ENCODE measurements around the gene LRRC63.
"Not testable (repeated sequence)": the region's sequence is repeated elsewhere in the genome, so short reads cannot be mapped to it uniquely, and the experiment has no call there.

LRRC63 gene, protein sequence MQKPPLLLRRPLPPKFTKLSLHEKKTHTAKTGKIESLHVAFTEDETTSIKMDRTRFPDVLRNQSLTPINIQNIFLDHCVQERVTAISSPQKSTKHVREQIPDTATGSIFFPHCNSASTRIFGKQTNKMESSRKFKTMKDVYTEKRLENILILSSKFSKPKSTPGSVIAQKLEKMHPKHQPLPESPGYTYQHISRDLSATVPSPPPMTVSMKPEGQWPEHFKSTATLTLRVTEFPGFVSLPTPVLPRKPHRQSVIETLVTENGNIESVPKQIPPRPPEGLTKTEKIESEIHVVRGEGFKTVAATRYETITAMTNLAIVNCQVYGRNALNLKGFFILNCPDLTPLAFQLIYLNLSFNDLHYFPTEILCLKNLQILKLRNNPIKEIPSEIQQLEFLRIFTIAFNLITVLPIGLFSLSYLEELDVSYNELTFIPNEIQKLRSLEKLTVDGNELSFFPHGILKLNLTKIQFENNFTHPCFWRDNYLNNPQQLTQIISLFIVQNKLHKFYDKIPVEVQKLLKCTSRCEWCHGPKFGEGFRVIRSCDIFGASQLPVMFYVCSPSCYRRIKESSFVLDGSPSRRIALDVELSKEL

DNA sequence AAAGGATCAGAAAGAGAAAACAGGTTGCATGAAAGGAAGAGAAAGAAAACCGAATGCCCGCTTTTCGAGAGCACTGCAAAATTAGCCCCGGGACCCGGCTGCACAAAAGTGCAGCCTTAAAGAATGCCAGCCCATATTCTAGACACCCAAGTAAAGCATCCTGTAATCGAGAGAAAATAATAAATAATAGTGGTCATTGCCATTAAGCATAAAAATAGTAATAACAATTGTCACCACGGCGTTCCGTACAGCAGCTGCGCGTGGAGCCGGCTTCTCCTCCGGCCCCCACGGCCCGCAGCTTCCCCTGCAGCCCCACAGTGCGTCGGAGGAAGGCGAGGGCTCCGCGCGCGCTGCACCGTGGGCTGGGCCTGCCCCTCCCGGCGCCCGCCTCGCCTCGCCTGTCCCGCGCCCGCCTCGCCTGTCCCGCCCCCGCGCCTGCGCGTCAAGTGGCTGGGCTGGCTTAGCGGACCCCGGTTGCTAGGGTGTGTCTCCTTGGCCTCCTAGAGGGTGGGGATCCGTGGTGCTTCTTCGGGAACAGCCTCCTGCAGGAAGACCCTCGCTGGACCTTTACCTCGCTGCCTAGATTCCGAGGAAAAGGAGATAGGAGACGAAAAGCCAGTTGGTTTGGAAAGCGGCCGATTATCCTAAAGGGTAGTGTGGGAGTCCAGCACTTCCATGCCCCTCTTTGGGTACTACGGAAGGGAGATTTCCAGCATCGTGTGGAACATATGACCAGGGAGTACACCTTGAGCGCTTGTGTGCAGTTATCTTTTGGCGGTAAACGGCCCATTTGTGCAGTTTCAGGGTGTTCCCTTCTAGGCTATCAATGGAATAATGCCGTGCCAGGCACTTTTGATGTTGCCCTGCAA is at the start of gene LRRC63:
Gene LRRC63, plus strand, starts transcription at position 446 of the 869 bp plus-strand sequence. CDS start 1,107 bp downstream, outside the sequence.
- DNase-seq (ENCODE audit: low spot score), result peak; percentile 34

DNA sequence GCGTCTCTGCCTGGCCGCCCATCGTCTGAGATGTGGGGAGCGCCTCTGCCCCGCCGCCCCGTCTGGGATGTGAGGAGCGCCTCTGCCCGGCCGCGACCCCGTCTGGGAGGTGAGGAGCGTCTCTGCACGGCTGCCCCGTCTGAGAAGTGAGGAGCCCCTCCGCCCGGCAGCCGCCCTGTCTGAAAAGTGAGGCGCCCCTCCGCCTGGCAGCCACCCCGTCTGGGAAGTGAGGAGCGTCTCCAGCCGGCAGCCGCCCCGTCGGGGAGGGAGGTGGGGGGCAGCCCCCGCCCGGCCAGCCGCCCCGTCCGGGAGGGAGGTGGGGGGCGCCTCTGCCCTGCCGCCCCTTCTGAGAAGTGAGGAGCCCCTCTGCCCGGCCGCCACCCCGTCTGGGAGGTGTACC is 49.0 kb upstream of the LRRC63 start:
- not testable (repeated sequence) for DNase-seq (ENCODE audit: low spot score)

DNA sequence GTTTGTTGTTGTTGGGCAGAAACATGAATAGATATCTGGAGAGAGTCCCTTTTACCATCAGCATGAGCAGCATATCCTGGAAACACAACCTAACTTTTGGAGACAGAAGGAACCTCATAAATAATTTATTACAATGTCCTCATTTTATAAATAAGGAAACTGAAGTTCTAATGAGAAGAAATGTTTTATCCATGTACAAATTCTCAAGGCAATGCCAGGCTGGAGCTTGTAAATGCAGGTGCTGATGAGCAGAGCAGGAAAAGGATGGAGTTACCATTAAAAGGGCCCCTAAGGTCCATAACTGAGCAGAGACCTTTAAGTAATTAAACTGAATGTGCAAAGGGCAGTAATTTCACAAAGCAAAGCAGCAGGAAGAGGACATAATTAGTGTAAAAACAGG is 47.1 kb upstream of the LRRC63 start:
- DNase-seq (ENCODE audit: low spot score), result no peak

DNA sequence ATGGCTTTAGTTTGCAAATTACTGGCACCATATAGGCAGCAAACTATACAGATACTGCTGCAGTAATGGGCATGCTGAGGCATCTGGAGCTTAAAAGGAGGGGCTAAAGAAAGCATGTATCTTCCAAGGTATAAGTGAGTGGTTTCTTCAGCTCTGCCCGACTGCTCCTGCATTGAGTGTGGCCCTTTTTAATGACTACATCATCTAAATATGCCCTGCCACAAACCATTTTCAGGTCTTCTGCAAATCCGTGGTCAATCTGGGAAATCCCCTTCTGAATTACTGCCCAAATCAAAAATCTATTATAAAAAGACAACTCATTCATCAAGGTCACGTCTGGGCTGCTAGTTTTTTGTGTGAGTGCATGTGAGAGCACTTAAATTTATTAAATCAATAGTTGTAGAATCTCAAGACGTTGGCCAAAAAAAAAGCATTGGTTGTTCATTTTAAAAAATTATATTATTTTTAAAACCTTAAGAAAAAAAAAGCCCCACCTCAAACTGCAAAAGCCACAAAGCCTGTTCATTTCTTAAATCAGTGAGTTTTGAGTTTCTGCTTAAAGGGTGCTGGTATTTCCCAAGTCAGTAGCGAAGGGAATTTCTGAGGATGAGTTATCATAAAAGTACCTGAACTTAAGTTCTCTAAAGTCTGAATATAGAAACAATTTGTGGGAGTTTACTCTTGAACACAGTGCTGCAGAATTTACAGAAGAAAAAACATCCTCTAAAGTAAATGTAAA is 46.1 kb upstream of the LRRC63 start:
- DNase-seq (ENCODE audit: low spot score), result no peak

DNA sequence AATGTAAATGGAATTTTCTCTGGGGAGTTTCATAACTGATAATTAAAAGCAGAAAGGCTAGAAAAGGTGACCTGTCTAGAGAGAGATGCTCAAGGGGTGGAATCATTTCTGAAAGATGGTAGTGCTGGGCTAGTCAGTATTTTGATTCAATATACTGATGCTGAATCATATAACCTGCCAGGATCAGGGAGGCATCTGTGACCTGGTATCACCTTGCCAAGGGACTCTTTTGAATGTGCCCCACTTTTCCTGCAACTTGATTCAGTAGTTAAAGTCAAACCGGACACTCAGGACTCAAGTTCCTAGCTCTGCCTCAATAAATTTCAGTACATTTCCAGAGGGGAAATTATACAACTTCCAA is 45.5 kb upstream of the LRRC63 start:
- no peak for DNase-seq (ENCODE audit: low spot score)

DNA sequence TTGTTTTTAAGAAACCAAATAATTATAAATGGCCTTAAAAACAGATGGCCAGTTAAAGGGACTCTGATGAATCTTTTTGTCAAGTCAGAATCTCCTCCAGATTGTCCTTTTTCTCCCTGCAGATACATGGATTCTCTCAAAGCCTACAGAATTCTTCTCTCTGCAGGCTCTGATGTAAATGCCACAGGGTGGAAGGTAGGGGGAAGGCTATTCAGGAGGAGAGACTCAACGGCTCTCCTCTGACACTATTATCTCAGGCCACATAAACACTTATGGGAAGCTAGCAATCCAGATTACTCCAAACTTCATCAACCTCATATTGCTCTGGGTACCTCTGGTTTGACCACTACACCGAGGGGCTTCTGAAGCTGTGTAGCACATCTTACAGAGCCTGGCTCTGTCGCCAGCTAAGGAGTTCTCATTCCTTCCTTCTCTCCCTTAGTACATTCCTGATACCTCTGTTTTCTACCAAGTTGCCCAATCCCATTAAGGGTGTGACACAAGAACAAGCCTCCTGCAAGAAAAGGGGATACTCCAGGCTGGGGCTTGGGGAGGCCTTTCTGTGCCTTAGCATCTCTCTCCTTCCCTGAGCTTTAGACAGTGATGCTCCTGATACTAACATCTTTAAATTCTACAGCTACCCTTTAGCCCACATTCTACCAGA is 44.6 kb upstream of the LRRC63 start:
- DNase-seq (ENCODE audit: low spot score), result no peak

DNA sequence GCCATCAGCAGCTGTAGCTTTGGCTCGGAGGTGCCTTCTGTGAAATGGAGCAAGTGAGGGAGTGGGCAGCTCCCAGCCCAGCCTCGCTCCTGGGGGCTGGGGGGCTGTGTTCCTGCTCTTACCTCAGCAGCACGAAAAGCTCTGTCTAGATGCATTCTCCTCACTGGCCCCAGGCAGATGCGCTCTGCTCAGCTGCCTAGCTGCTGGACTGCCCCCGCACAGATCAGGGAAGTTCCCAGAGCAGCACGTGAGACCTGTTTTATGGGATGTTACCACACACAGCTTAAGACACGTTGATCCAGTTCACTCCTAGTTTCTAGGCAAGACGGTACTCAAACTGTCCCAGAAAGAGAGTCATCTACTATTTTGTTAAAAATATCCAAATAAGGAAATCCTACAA is 43.4 kb upstream of the LRRC63 start:
- DNase-seq (ENCODE audit: low spot score), result no peak

DNA sequence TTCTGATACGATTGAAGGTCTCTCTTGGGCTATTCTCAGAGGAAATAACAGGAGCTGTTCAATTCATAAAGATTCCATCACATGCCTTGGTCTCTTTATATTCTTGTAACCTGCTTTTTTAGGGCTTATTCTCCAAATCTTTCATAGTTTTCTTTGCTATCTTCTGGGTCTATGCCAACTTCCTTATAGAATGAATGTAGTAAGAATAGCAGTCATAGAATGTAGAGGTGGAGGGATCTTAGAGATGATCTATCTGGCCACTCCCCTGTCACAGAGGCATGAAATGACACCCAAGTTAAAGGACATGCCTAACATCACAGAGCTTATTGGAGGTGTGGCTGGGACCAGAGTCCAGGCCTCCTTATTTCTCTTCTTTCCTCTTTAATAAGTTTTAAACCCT is 42.9 kb upstream of the LRRC63 start:
- DNase-seq (ENCODE audit: low spot score), result no peak

DNA sequence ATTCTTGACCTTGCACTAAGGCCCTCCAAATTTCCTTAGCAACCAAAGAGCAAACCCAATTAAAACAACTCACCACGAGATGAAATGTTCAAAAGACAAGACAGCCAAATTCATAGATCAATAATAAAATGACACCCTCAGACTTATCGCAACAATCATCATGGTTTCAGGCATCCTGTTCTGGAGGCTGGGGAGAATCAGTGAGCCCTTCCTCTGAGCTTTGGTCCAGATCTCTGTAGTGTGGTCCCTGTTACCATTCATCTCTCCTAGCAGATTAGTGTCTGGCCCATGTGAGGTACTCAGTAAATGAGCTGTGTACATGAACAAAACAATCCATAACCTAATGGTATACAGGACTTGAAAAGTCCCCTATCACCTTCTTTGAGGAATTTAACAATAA is 42.0 kb upstream of the LRRC63 start:
- no peak for DNase-seq (ENCODE audit: low spot score)

DNA sequence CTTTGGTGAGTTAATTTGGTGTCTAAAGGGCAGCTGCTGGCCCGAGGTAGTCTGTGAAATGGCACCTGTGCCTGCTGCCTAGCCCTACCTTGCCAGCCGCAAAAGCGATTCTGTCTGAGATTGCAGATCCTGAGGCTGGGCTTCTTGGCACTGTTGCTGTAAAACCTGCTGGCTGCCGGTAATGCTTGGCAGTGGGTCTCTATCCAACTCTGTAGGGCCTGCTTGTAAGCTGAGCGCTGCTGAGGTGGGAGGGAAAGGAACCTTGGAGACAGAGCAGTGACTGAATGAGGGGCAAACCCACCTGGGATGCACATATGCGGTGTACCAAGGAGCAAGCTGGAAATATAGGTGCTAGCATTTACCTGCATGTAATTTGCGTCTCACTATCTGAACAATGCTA is 41.5 kb upstream of the LRRC63 start:
- no peak for DNase-seq (ENCODE audit: low spot score)

DNA sequence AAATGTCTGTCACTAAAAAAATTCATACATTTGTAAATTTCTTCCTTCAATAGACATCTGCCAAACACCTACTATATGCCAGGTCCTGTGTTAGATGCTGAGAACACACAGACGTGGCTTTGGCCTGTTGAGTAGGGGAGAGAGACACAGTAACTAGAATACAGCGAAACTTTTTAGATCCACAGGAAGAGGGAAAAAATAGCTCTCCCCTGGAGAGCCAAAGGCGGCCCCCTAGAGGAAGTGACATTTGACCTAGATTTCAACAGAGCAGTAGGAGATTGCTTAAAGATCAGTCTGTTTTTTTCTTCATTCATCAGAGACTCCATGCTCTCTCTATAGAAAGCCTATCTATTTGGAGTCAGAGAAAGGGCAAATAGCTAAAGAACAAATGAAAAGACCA is 41.0 kb upstream of the LRRC63 start:
- no peak for DNase-seq (ENCODE audit: low spot score)

DNA sequence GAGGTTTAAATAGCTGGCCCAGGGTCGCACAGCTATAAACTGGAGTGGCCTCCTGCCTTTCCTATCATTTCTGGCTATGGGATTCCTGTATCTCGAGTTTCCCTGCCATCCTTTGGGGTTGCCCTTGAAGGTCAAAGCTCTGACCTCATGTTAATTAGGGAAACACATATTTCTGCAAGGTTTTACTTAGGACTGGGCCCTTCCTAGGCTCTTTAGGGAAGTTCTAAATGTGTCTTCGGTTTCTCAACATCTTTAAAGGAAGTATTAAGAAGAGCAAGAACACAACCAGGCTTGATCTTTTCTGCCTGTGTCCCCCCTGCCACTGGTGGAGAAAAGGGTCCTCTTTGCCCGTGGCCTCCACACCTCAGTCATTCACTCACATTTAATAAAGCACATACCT is 40.5 kb upstream of the LRRC63 start:
- DNase-seq (ENCODE audit: low spot score), result no peak

DNA sequence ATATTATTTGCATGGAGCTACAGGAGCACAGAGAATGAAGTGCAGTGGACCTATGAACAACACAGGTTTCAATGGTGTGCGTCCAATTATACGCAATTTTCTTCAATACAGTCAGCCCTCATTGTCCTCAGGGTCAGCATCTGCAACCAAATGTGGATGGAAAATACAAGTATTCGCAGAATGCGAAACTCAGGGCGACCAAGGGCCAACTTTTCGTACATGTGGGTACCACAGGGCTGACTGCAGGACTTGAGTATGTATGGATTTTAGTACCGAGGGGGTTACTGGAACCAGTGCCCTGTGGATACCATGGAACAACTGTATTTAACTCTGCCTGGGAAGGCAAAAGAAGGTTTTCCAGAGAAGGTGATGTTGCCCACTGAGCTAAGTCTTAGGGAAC is 40.0 kb upstream of the LRRC63 start:
- no peak for DNase-seq (ENCODE audit: low spot score)

DNA sequence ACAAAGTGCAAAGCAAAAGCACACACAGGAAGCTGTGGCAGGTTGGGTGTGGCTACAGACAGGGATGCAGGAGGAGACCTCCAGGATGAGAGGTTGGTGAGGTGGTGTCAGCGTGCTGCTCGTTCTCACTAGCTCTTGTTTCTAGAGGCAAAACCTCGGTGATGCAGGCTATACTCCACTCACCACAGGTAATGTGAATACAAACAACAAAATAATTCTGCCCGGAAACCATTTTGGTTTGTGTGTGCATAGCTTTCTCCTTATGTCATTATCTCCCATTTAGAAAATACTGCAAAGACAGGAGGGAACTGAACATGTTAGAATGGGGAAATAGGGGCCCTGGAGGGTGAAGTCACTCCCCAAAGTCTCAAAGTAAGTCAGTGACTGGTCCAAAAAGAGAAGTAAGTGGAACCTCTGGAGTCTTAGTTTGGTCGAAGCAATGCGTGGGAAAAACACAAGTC is 39.2 kb upstream of the LRRC63 start:
- DNase-seq (ENCODE audit: low spot score), result no peak

DNA sequence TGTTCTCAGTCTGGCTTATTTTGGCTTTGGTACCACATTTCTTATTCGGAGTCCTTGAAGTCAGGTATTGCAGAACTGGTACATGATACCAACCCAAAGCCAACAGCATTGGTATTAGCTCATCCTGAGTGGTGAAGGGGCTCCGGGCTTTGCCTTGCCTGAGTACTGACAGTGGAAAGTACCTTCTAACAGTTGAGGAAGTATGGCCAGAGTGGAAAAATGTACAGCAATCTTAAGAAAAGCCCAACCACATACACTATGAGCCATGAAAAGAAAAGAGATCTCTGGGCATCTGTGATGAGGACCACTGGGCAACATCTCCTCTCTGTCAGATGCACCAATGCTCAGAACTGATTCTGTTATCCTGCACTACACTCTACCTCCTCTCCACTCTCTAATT is 38.1 kb upstream of the LRRC63 start:
- DNase-seq (ENCODE audit: low spot score), result no peak

DNA sequence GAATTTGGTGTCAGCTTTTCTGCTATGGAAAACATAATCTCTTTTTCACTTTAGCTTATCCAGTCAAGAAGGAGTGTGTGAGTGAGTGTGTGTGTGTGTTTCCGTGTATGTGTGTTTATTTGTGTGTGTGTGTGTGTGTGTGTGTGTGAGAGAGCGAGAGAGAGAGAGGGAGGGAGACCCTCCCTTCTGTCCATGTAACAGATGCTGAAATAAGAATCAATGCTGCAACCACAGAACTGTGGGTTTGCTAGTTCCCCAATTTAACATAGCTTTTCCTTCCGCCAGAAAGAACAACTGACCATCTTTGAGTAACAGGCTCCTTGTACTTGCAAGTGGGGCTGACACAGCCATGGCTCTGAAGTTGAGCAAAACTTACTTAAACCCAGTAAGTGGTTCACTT is 35.0 kb upstream of the LRRC63 start:
- no peak for DNase-seq (ENCODE audit: low spot score)

DNA sequence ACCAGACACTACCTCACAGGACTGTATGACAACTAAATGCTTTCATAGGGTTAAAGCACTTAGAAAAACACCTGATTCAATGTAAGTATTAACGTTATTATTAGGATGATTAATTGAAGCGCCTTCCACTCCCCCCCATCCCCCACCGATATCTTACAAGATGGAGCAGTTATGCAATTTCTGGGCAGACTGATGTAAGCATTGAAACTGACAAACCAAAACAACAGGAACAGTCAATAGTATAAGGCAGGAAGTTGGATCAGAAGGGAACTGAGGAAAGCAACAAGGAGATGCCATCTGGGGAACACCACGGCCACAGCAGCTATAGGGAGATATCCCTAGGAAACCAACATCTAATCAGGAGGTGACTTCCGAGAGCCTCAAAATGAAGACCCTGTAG is 33.6 kb upstream of the LRRC63 start:
- no peak for DNase-seq (ENCODE audit: low spot score)

DNA sequence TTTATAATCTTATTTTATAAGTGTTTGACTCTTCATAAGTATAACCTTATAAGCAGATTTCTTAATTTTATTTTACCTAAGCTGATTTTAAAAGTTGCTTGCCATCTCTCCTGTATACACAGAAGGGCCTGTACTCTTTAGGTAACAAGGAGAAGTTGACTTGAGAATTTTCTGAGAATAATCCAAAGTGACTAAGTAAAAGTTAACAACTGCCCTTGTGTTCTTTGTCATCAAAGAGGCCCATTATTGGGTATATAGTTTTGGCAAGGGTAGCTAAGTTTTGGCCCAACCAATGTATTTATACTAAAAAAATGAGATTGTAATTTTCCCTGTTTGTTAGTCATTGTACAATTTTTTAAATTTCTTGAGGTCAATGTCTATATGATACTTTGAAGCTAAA is 32.9 kb upstream of the LRRC63 start:
- DNase-seq (ENCODE audit: low spot score), result no peak

DNA sequence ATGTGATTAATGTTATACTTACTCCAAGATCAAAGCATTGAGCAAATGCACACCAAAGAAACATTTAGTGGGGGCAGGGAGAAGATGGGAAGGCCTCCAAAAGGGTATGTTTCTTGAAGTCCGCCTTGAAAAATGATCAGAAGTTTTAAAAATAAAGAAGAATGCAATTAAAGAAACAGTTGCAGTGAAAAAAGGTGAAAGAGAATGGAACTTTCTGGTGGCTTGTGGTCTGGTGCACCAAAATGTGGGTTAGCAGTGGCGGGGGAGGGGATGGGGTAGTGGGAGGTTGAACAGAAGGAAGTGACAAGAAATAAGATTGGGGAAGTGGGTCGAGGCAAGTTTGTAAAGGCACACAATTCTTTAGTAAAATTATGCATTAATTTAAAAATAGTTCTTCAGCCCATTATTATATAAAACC is 32.2 kb upstream of the LRRC63 start:
- DNase-seq (ENCODE audit: low spot score), result no peak

DNA sequence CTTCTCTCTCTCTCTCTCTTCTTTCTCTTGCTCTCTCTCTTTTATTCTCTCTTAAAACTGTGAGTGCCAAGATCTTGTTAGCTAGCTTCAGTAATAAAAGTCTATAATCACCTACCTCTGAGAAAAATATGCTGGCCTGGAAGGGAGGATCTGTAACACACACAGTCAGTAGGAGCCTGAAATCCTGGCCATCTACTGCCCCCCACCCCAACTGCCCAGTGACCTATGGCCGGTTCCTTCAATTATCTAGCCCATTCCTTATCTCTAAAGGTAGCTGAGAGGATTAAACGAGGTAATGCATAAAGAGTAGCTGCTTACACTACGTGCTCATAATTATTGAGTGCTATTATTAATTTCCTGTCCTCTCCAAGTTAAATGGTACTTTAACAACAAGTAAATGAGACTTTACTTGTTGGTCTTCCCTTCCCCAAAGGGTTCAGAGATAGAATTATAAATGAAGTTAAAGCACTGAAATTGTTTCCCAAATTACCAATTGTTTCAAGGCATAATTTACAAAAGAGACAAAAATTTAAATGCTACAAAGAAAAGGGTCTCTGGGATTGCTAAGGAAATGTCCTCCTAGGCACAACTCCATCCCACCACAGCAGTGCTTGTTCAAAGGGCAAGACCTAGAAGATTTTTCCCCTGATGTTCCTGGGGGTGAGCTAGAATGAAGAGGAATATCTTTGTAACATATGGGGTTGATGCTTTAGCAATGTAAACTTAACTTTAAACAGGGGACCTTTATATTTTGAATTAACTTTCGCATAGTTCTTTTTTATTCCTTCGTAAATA is 31.6 kb upstream of the LRRC63 start:
- DNase-seq (ENCODE audit: low spot score), result no peak

DNA sequence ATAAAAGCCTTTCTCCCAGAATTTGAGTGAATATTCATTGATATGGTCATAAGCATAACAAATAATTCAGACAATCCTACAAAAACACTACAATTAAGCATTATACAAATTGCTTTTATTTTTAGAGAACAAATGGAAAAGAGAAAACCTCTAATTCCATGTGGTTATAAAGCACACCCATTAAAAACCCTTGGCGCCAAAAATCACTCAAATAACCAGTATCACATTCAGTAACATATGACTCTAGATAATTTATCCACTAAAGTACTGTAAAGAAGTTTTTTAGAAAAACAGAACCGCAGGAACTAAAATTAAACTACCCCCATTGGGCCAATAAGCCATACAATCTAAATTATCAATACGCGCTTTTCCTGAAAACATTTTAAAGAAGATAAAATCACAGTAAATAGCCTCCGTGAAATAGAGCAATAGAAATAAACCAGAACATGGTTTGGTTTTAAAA is 30.3 kb upstream of the LRRC63 start:
- no peak for DNase-seq (ENCODE audit: low spot score)

All from LoVo (cell line).